Mucosa of rectum (tissue), 2 donors: ENCODE measurements around the gene KRT36.

ENCODE experiments used
- H3K27ac ChIP-seq, 2 donors: one replicate each; pipeline ENCODE4 v1.7.0; 2013; ENCODE audit warnings: inconsistent platforms in 2 of 2, low read depth in 2 of 2, low read length in 2 of 2
- H3K27me3 ChIP-seq, 2 donors: one replicate each; pipeline ENCODE4 v1.7.0; 2013; ENCODE audit warnings: low read length in 2 of 2; ENCODE audit not compliant: control insufficient read depth in 2 of 2, insufficient read depth in 2 of 2
- H3K36me3 ChIP-seq, 2 donors: one replicate each; pipeline ENCODE4 v1.7.0; 2013; ENCODE audit warnings: low read length in 2 of 2; ENCODE audit not compliant: control insufficient read depth in 2 of 2, insufficient read depth in 2 of 2
- H3K4me1 ChIP-seq, 2 donors: one replicate each; pipeline ENCODE4 v1.7.0; 2013; ENCODE audit warnings: low read length in 2 of 2, mild to moderate bottlenecking in 1 of 2; ENCODE audit not compliant: control insufficient read depth in 2 of 2, insufficient read depth in 2 of 2
- H3K4me3 ChIP-seq, 2 donors: one replicate each; pipeline ENCODE4 v1.7.0; 2013; ENCODE audit warnings: low read length in 2 of 2
- H3K9ac ChIP-seq, 2 donors: one replicate each; pipeline ENCODE4 v1.7.0; 2013; ENCODE audit warnings: low read length in 2 of 2, low read depth in 1 of 2, mild to moderate bottlenecking in 1 of 2
- H3K9me3 ChIP-seq, 2 donors: one replicate each; pipeline ENCODE4 v1.7.0; 2013; ENCODE audit warnings: low read length in 2 of 2; ENCODE audit not compliant: control insufficient read depth in 2 of 2
- donor health status: healthy.
- donor health status: Normal muscosa, but diverticular disease.

The KRT36 gene

DNA sequence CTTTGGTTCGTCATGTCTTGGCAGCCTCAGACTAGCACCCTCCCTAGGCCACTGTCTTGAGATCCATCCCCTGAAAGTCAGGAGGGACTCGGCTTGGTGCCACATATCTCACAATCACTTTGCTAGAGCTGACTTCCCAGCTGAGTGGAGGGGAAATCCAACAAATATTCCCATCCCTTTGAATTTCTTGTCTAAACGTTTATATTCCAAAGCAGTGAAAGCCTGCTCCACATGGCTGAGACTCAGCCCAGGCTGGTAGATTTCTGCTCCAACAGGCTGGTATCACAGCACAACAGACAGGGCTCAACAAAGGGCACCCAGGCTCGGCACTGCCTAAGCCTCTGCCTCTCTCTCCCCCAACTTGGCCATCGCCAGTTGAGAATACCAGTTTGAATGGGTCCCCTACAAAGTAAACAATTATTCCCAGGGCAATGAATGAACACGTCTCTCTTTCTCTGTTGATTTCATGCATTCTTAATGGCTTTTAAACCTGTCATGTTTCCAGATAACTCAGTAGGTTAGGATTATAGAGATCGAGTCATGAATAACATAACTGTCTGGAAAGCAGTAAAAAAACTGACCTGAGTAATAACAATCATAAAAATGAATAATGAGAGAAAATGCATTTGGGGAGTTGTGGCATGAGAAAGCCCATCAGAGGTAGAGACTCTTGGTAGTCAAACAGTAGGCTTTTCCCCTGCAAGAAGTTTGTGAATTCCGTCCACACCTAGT lies 14.7 kb upstream of the KRT36 start:
- Histone ChIP-seq H3K36me3 (no peaks in the 10 kb centered on the region), H3K4me3 (no peak overlapping the region), H3K9ac (no peak overlapping the region), H3K27ac (no peak overlapping the region), H3K27me3 (peaks cover 0 to 2% of the 10 kb centered on the region in 2 donors), H3K4me1 (peaks cover 0 to 2% of the 10 kb centered on the region in 2 donors), H3K9me3 (no peaks in the 10 kb centered on the region)

DNA sequence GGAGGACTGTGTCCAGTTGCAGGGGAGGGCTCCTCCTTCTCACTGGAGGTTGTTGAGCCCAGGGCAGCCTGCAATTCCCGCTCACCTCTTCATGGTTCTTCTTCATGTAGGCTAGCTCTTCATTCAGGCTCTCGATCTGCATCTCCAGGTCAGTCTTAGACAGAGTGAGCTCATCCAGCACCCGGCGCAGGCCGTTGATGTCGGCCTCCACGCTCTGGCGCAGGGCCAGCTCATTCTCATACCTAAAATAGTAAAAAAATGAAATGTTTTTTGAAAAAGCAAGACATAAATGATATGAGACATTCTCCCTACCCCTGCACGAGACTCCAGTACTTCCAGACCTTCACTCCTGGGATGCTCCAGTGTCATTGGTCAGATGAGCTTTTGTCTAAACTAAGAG lies 13.5 kb upstream of the KRT36 start:
- Histone ChIP-seq H3K9ac (no peak overlapping the region), H3K36me3 (no peaks in the 10 kb centered on the region), H3K4me3 (no peak overlapping the region), H3K27ac (no peak overlapping the region), H3K9me3 (no peaks in the 10 kb centered on the region), H3K27me3 (peaks cover 0 to 2% of the 10 kb centered on the region in 2 donors), H3K4me1 (peaks cover 0 to 2% of the 10 kb centered on the region in 2 donors)

DNA sequence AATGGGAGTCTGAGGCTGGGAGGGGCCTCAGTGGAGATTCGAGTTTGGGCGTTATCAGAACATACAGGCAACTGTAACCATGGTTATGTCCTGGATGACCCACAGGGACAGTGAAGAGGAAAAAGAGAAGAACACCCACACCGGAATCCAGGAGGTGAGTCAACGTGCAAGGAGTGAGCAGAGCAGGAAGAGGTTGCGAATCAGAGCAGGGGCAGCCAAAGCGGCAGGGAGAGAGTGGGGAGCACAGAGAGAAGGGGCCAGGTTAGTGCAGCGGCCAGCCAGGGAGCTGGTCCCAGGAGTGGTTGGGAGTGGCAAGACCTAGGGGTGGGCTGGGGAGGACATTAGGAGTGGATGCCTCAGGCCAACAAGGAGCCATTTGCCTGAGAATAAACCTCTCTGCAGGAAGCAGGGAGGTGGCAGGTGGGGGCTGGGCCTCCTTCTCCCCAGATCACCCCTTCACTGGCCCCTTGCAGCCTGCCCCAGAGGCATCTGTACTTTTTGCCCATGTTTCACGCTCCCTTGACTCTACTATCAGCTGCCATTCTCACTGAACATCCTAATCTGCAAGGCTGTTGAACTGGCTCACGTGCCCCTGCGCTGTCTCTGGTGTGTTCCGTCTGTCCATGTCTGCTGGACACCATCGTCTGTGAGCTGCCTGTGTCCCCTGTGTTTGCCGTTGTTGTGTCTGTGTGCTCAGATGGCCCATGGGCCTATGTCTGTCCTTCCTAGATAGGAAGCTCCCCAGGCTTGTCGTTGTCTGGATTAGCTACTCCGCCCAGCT lies 10.6 kb upstream of the KRT36 start:
- Histone ChIP-seq H3K4me3 (no peak overlapping the region), H3K4me1 (peaks cover 6 to 7% of the 10 kb centered on the region in 2 donors), H3K27me3 (peaks cover 0 to 2% of the 10 kb centered on the region in 2 donors), H3K27ac (no peak overlapping the region), H3K9me3 (no peaks in the 10 kb centered on the region), H3K36me3 (no peaks in the 10 kb centered on the region), H3K9ac (no peak overlapping the region)

DNA sequence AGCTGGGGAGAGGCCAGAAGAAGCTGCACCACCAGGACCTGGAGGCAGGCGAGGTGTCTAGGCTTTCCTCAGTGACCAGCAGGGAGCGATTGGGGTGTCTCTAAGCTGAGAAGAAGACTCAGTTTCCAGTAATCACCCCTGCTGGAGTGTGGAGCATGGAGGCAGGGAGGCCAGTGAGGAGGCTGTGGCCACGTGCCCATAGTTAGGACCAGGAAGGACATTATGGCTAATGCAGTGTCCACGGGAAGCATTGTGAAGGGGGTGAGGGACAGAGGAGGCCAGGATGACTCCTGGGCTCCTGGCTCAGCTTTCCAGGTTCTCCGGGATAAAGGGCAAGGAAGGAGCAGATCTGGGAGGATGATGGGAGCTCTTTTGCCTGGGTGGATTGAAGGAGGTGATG lies 10.0 kb upstream of the KRT36 start:
- H3K4me1 ChIP-seq: peaks cover 6 to 7% of the 10 kb centered on the region in 2 donors
- H3K36me3 ChIP-seq: no peaks in the 10 kb centered on the region
- no peaks in the 10 kb centered on the region for H3K9me3 ChIP-seq
- no peak overlapping the region for H3K9ac ChIP-seq
- peaks cover 0 to 2% of the 10 kb centered on the region in 2 donors for H3K27me3 ChIP-seq
- H3K27ac ChIP-seq: no peak overlapping the region
- H3K4me3 ChIP-seq: no peak overlapping the region

DNA sequence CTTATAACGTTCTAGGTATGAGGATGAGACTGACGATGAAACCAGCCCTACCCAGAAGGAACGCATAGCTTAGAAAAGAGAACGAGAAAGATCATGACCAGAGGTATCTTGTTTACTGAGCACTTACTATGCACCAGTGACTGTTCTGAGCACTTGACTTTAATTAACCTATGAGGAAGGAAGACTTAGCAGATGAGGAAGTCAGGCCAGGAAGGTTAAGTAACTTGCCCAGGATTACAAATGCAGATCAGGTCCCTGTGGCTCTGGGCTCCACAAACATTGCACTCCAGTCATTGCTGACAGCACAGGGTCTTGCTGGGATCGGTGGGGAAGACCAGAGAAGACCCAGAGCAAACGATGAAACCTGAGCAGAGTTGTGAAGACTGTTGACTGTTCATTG lies 8.6 kb upstream of the KRT36 start:
- Histone ChIP-seq H3K36me3 (no peaks in the 10 kb centered on the region), H3K27ac (peak overlapping the region in 1 of 2 donors; percentile 78), H3K27me3 (no peaks in the 10 kb centered on the region), H3K9me3 (no peaks in the 10 kb centered on the region), H3K9ac (peak overlapping the region in 1 of 2 donors; percentile 2), H3K4me1 (peaks cover 6 to 7% of the 10 kb centered on the region in 2 donors), H3K4me3 (no peak overlapping the region)

DNA sequence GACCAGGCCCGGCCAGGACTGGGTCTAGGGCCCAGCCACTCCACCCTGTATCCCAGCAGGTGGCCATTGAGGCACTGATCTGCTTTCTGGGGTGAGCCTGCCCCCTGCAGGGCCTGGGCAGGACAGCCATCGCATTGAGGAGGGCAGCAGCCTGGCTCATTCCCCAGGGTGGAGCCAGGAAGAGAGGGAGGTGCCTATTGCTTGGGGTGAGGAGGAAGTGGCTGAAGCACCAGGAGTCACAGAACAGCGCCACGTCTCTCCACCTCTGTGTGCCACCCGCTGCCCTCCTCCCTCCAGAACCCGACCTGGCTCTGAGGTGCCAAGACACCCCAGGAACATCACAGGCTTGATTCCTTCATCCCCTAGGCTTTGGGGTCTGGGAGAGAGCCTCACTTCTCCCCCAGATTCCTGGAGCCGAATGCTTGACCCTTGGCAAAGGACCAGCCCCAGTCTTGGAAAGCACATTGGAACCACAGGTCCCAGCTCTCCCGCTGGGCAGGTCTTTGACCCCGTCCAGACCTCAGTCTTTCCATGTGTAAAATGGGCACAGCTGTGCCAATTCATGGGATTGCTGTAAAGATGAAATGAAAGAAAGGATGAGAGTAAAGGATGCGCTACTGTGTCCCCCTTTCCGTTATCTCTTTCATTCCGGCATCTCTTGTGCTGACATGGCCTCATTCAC lies 7.2 kb upstream of the KRT36 start:
- H3K27ac ChIP-seq: peak overlapping the region; percentile 74 to 78
- H3K4me3 ChIP-seq: peak overlapping the region in 1 of 2 donors; percentile 41
- H3K27me3 ChIP-seq: no peaks in the 10 kb centered on the region
- no peaks in the 10 kb centered on the region for H3K36me3 ChIP-seq
- no peaks in the 10 kb centered on the region for H3K9me3 ChIP-seq
- H3K4me1 ChIP-seq: peaks cover 7 to 18% of the 10 kb centered on the region in 2 donors
- H3K9ac ChIP-seq: peak overlapping the region; percentile 41 to 54

DNA sequence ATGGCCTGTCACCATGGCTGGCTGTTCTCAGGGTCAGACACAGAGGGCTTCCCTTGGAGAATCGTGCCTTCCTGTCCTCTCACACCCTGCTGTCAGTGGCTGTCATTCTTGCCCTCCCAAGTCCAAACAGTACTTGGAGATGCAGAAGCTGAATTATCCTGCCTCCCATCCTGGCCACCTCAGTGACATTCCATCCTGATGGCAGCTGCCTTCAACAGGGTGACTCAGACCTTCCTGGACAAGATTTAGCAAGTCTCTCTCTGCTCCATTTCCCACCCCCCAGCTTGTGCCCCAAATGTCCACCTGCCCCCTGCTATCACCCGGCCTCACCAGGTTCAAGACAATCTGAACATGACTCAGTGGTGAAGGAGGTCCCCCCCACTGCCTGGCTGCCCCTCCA lies 4.8 kb upstream of the KRT36 start:
- no peak overlapping the region for H3K4me3 ChIP-seq
- H3K9me3 ChIP-seq: no peaks in the 10 kb centered on the region
- H3K4me1 ChIP-seq: peaks cover 25 to 41% of the 10 kb centered on the region in 2 donors
- H3K9ac ChIP-seq: no peak overlapping the region
- no peak overlapping the region for H3K27ac ChIP-seq
- H3K27me3 ChIP-seq: no peaks in the 10 kb centered on the region
- no peaks in the 10 kb centered on the region for H3K36me3 ChIP-seq

DNA sequence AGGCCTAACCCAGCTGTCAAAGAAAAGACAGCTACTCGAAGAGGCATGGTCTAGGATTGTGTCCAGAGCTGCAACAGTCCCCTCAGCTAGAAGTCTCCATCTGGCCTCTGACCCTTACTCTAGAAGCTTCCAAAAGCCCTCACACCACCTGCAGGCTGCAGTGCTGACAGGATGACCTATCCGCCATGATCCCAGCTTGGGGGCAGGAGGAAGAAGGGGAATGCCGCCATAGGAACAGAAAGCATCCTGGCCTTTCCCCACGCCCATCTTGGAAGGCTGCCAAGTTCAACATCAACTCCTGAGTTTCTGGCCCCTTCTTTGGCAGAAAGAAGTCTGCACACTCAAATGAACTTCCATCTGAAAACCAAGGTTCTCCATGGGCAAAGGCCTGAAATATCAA lies 3.1 kb upstream of the KRT36 start:
- H3K4me3 ChIP-seq: no peak overlapping the region
- no peaks in the 10 kb centered on the region for H3K36me3 ChIP-seq
- no peaks in the 10 kb centered on the region for H3K27me3 ChIP-seq
- H3K4me1 ChIP-seq: peaks cover 27 to 47% of the 10 kb centered on the region in 2 donors
- H3K9me3 ChIP-seq: no peaks in the 10 kb centered on the region
- peak overlapping the region in 1 of 2 donors; percentile 38 for H3K27ac ChIP-seq
- H3K9ac ChIP-seq: no peak overlapping the region

DNA sequence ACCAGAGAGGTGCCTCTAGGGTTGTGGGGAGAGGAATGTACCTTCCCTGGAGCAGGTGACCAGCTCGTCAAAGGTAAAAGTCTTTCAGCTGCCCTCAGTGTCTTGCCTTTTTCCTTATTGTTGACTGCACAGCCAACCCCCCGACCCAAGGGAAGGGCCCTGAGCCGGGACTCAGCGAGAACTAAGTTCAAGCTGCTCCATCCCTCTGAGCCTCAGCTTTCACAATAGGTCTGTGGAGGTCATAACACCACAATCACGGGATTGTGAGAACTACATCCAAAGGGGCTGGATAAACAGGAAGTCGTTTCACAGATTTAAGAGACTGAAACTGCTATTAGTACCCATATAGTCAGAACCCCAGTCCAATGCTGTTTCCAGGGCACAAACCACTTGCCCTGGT lies 2.6 kb upstream of the KRT36 start:
- Histone ChIP-seq H3K36me3 (no peaks in the 10 kb centered on the region), H3K9me3 (no peaks in the 10 kb centered on the region), H3K27ac (peak overlapping the region in 1 of 2 donors; percentile 23), H3K27me3 (no peaks in the 10 kb centered on the region), H3K9ac (no peak overlapping the region), H3K4me3 (no peak overlapping the region), H3K4me1 (peaks cover 25 to 47% of the 10 kb centered on the region in 2 donors)

DNA sequence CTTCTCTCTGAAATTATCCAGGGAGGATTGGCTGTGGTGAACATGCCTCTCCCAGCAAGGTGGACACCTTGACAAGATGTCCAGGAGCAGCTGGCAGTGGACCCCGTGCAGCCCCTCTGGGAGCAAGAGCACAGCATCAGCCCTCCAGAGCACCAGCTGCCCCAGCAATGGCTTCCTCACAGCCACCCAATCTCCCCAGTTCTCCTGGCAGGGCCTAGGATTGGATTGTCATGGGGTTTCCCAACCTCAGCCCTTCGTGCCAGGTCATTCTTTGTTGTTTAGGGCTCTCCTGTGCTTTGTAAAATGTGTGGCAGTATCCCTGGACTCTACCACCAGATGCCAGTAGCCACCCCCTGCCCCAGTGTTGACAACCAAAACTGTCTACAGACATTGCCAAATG lies 1.8 kb upstream of the KRT36 start:
- Histone ChIP-seq H3K27ac (peak overlapping the region in 1 of 2 donors; percentile 53), H3K4me1 (peaks cover 20 to 44% of the 10 kb centered on the region in 2 donors), H3K9me3 (no peaks in the 10 kb centered on the region), H3K36me3 (no peaks in the 10 kb centered on the region), H3K27me3 (no peaks in the 10 kb centered on the region), H3K9ac (no peak overlapping the region), H3K4me3 (no peak overlapping the region)
